ENCODE data around the gene TTC17.
"Not testable (repeated sequence)": the region's sequence is repeated elsewhere in the genome, so short reads cannot be mapped to it uniquely, and the experiment has no call there.

The TTC17 gene

GRCh38 chr11:43382614-43383013 lies 23.9 kb downstream of the TTC17 start:
- Histone ChIP-seq H3K36me3 (ENCODE audit: control insufficient read depth, insufficient read depth, low read length) (peaks cover 19% of the 10 kb centered on the region), H3K27ac (ENCODE audit: insufficient read depth, low read length, poor library complexity, severe bottlenecking) (no peak overlapping the region)

GRCh38 chr11:43384393-43384792 lies 25.7 kb downstream of the TTC17 start:
- H3K36me3 ChIP-seq (ENCODE audit: control insufficient read depth, insufficient read depth, low read length): peaks cover 14% of the 10 kb centered on the region
- H3K9me3 ChIP-seq (ENCODE audit: control insufficient read depth, low read length): no peaks in the 10 kb centered on the region
- no peak overlapping the region for H3K27ac ChIP-seq (ENCODE audit: insufficient read depth, low read length, poor library complexity, severe bottlenecking)
- DNase-seq: no peak
- H3K4me3 ChIP-seq (ENCODE audit: insufficient read depth, low read depth, low read length, poor library complexity, severe bottlenecking): no peak overlapping the region
- H3K27me3 ChIP-seq (replicated peaks; ENCODE audit: control insufficient read depth, insufficient read depth, low read length, poor library complexity, severe bottlenecking): no peaks in the 10 kb centered on the region
- no peaks in the 10 kb centered on the region for H3K4me1 ChIP-seq (ENCODE audit: control insufficient read depth, insufficient read depth, low read length, poor library complexity, severe bottlenecking)

More at GRCh38 chr11:43382614-43383013, 23.9 kb downstream of the TTC17 start:
- no peaks in the 10 kb centered on the region for H3K4me1 ChIP-seq (ENCODE audit: control insufficient read depth, insufficient read depth, low read length, poor library complexity, severe bottlenecking)
- H3K27me3 ChIP-seq (replicated peaks; ENCODE audit: control insufficient read depth, insufficient read depth, low read length, poor library complexity, severe bottlenecking): no peaks in the 10 kb centered on the region
- no peak overlapping the region for H3K4me3 ChIP-seq (ENCODE audit: insufficient read depth, low read depth, low read length, poor library complexity, severe bottlenecking)
- no peak for DNase-seq
- H3K9me3 ChIP-seq (ENCODE audit: control insufficient read depth, low read length): no peaks in the 10 kb centered on the region

- DNase-seq: no peak
- no peaks in the 10 kb centered on the region for H3K4me1 ChIP-seq (ENCODE audit: control insufficient read depth, insufficient read depth, low read length, poor library complexity, severe bottlenecking)
- no peak overlapping the region for H3K4me3 ChIP-seq (ENCODE audit: insufficient read depth, low read depth, low read length, poor library complexity, severe bottlenecking)
- H3K36me3 ChIP-seq (ENCODE audit: control insufficient read depth, insufficient read depth, low read length): peaks cover 29% of the 10 kb centered on the region
- H3K9me3 ChIP-seq (ENCODE audit: control insufficient read depth, low read length): no peaks in the 10 kb centered on the region
- no peaks in the 10 kb centered on the region for H3K27me3 ChIP-seq (replicated peaks; ENCODE audit: control insufficient read depth, insufficient read depth, low read length, poor library complexity, severe bottlenecking)
- no peak overlapping the region for H3K27ac ChIP-seq (ENCODE audit: insufficient read depth, low read length, poor library complexity, severe bottlenecking)
Measured at GRCh38 chr11:43392713-43393112, 34.0 kb downstream of the TTC17 start.

GRCh38 chr11:43393765-43394355 lies 35.1 kb downstream of the TTC17 start:
- H3K27ac ChIP-seq (ENCODE audit: insufficient read depth, low read length, poor library complexity, severe bottlenecking): no peak overlapping the region
- H3K9me3 ChIP-seq (ENCODE audit: control insufficient read depth, low read length): no peaks in the 10 kb centered on the region
- no peak overlapping the region for H3K4me3 ChIP-seq (ENCODE audit: insufficient read depth, low read depth, low read length, poor library complexity, severe bottlenecking)
- H3K4me1 ChIP-seq (ENCODE audit: control insufficient read depth, insufficient read depth, low read length, poor library complexity, severe bottlenecking): no peaks in the 10 kb centered on the region
- H3K36me3 ChIP-seq (ENCODE audit: control insufficient read depth, insufficient read depth, low read length): peaks cover 40% of the 10 kb centered on the region
- H3K27me3 ChIP-seq (replicated peaks; ENCODE audit: control insufficient read depth, insufficient read depth, low read length, poor library complexity, severe bottlenecking): no peaks in the 10 kb centered on the region
- no peak for DNase-seq

GRCh38 chr11:43396617-43397016 lies 37.9 kb downstream of the TTC17 start:
- no peak for DNase-seq
- Histone ChIP-seq H3K4me3 (ENCODE audit: insufficient read depth, low read depth, low read length, poor library complexity, severe bottlenecking) (no peak overlapping the region), H3K9me3 (ENCODE audit: control insufficient read depth, low read length) (no peaks in the 10 kb centered on the region), H3K4me1 (ENCODE audit: control insufficient read depth, insufficient read depth, low read length, poor library complexity, severe bottlenecking) (no peaks in the 10 kb centered on the region), H3K27me3 (replicated peaks; ENCODE audit: control insufficient read depth, insufficient read depth, low read length, poor library complexity, severe bottlenecking) (no peaks in the 10 kb centered on the region), H3K36me3 (ENCODE audit: control insufficient read depth, insufficient read depth, low read length) (peaks cover 61% of the 10 kb centered on the region), H3K27ac (ENCODE audit: insufficient read depth, low read length, poor library complexity, severe bottlenecking) (no peak overlapping the region)

- no peak overlapping the region for H3K27ac ChIP-seq (ENCODE audit: insufficient read depth, low read length, poor library complexity, severe bottlenecking)
Measured at GRCh38 chr11:43397251-43397650, 38.5 kb downstream of the TTC17 start.

GRCh38 chr11:43399983-43400630 lies 41.4 kb downstream of the TTC17 start:
- Histone ChIP-seq H3K4me1 (ENCODE audit: control insufficient read depth, insufficient read depth, low read length, poor library complexity, severe bottlenecking) (no peaks in the 10 kb centered on the region), H3K4me3 (ENCODE audit: insufficient read depth, low read depth, low read length, poor library complexity, severe bottlenecking) (no peak overlapping the region), H3K9me3 (ENCODE audit: control insufficient read depth, low read length) (no peaks in the 10 kb centered on the region), H3K36me3 (ENCODE audit: control insufficient read depth, insufficient read depth, low read length) (peaks cover 64% of the 10 kb centered on the region), H3K27ac (ENCODE audit: insufficient read depth, low read length, poor library complexity, severe bottlenecking) (no peak overlapping the region), H3K27me3 (replicated peaks; ENCODE audit: control insufficient read depth, insufficient read depth, low read length, poor library complexity, severe bottlenecking) (no peaks in the 10 kb centered on the region)
- no peak for DNase-seq

More at GRCh38 chr11:43397251-43397650, 38.5 kb downstream of the TTC17 start:
- Histone ChIP-seq H3K27me3 (replicated peaks; ENCODE audit: control insufficient read depth, insufficient read depth, low read length, poor library complexity, severe bottlenecking) (no peaks in the 10 kb centered on the region), H3K9me3 (ENCODE audit: control insufficient read depth, low read length) (no peaks in the 10 kb centered on the region), H3K4me3 (ENCODE audit: insufficient read depth, low read depth, low read length, poor library complexity, severe bottlenecking) (no peak overlapping the region), H3K36me3 (ENCODE audit: control insufficient read depth, insufficient read depth, low read length) (peaks cover 60% of the 10 kb centered on the region), H3K4me1 (ENCODE audit: control insufficient read depth, insufficient read depth, low read length, poor library complexity, severe bottlenecking) (no peaks in the 10 kb centered on the region)
- no peak for DNase-seq

GRCh38 chr11:43401252-43401651 lies 42.5 kb downstream of the TTC17 start:
- DNase-seq: no peak
- peaks cover 71% of the 10 kb centered on the region for H3K36me3 ChIP-seq (ENCODE audit: control insufficient read depth, insufficient read depth, low read length)

GRCh38 chr11:43401811-43402210 lies 43.1 kb downstream of the TTC17 start:
- not testable (repeated sequence) for H3K4me3 ChIP-seq (ENCODE audit: insufficient read depth, low read depth, low read length, poor library complexity, severe bottlenecking); H3K4me1 ChIP-seq (ENCODE audit: control insufficient read depth, insufficient read depth, low read length, poor library complexity, severe bottlenecking); H3K27ac ChIP-seq (ENCODE audit: insufficient read depth, low read length, poor library complexity, severe bottlenecking); DNase-seq; H3K27me3 ChIP-seq (replicated peaks; ENCODE audit: control insufficient read depth, insufficient read depth, low read length, poor library complexity, severe bottlenecking); H3K9me3 ChIP-seq (ENCODE audit: control insufficient read depth, low read length)
- peaks cover 67% of the 10 kb centered on the region for H3K36me3 ChIP-seq (ENCODE audit: control insufficient read depth, insufficient read depth, low read length)

More at GRCh38 chr11:43401252-43401651, 42.5 kb downstream of the TTC17 start:
- Histone ChIP-seq H3K27ac (ENCODE audit: insufficient read depth, low read length, poor library complexity, severe bottlenecking) (no peak overlapping the region), H3K9me3 (ENCODE audit: control insufficient read depth, low read length) (no peaks in the 10 kb centered on the region), H3K4me1 (ENCODE audit: control insufficient read depth, insufficient read depth, low read length, poor library complexity, severe bottlenecking) (no peaks in the 10 kb centered on the region), H3K27me3 (replicated peaks; ENCODE audit: control insufficient read depth, insufficient read depth, low read length, poor library complexity, severe bottlenecking) (no peaks in the 10 kb centered on the region), H3K4me3 (ENCODE audit: insufficient read depth, low read depth, low read length, poor library complexity, severe bottlenecking) (no peak overlapping the region)

GRCh38 chr11:43403357-43404231 lies 44.9 kb downstream of the TTC17 start:
- Histone ChIP-seq H3K9me3 (ENCODE audit: control insufficient read depth, low read length) (no peaks in the 10 kb centered on the region), H3K36me3 (ENCODE audit: control insufficient read depth, insufficient read depth, low read length) (peaks cover 69% of the 10 kb centered on the region), H3K4me3 (ENCODE audit: insufficient read depth, low read depth, low read length, poor library complexity, severe bottlenecking) (no peak overlapping the region), H3K27me3 (replicated peaks; ENCODE audit: control insufficient read depth, insufficient read depth, low read length, poor library complexity, severe bottlenecking) (no peaks in the 10 kb centered on the region), H3K4me1 (ENCODE audit: control insufficient read depth, insufficient read depth, low read length, poor library complexity, severe bottlenecking) (no peaks in the 10 kb centered on the region), H3K27ac (ENCODE audit: insufficient read depth, low read length, poor library complexity, severe bottlenecking) (no peak overlapping the region)
- DNase-seq: no peak
